Activated T-cell treated with anti-CD3 and anti-CD28 coated beads, Interleukin-2, amount 50 U/mL, for 72 hours (primary cell): ENCODE results near the gene BCAS4. TPM values are rescaled to one million over a fixed set of nuclear protein-coding genes. Genes with fewer than 3 reads are reported as not detected.

Experiments used
- ATAC-seq, 2 donors: fragments of 150-1000 bp; cut with Tn5 transposase; replicated peaks in 1 of 2; 2 replicates each; pipeline ENCODE4 v1.10.0; 2021; ENCODE audit warnings: moderate library complexity in 2 of 2, mild to moderate bottlenecking in 1 of 2
- DNase-seq, 2 donors: peaks; one replicate each; pipeline ENCODE4 v3.0.0; 2021 to 2022; ENCODE audit warnings: mixed read lengths in 1 of 2
- H3K27ac Mint-ChIP-seq: one replicate; pipeline ENCODE4 v1.8.0; 2022; ENCODE audit warnings: mild to moderate bottlenecking, moderate library complexity, mixed read lengths
- H3K27me3 Mint-ChIP-seq: one replicate; pipeline ENCODE4 v1.8.0; 2022; ENCODE audit warnings: low read depth, mixed read lengths
- H3K36me3 Mint-ChIP-seq, 2 donors: one replicate each; pipeline ENCODE4 v1.8.0; 2022; ENCODE audit warnings: mixed read lengths in 2 of 2, mild to moderate bottlenecking in 1 of 2; ENCODE audit not compliant: insufficient read depth in 2 of 2
- H3K4me1 Mint-ChIP-seq: one replicate; pipeline ENCODE4 v1.8.0; 2022; ENCODE audit warnings: low read depth, mixed read lengths
- H3K4me3 Mint-ChIP-seq, 2 donors: one replicate each; pipeline ENCODE4 v1.8.0; 2022; ENCODE audit warnings: mild to moderate bottlenecking in 2 of 2, mixed read lengths in 2 of 2, moderate library complexity in 2 of 2
- H3K9me3 Mint-ChIP-seq, 2 donors: one replicate each; pipeline ENCODE4 v1.8.0; 2022; ENCODE audit warnings: mixed read lengths in 2 of 2
- total RNA-seq, 2 donors: library from RNA; stranded (reverse); gene quantifications; one replicate each; pipeline ENCODE4 v1.2.3, GENCODE V29; 2022

The BCAS4 gene
- total RNA-seq, 2 donors from 2014 or later, result 13.6 to 26.7 TPM

- Mint-ChIP-seq H3K36me3 (peaks cover 2 to 11% of the 10 kb centered on the region in 2 donors), H3K27me3 (no peaks in the 10 kb centered on the region), H3K9me3 (no peaks in the 10 kb centered on the region), H3K27ac (peak overlapping the region; percentile 92), H3K4me3 (peak overlapping the region in 1 of 2 donors; percentile 0), H3K4me1 (peaks cover 84% of the 10 kb centered on the region)
- DNase-seq (no peak), ATAC-seq (no peak)
These were observed 122.1 kb downstream of the BCAS4 start for GRCh38 chr20:50916934-50917333.

- Mint-ChIP-seq H3K4me1 (peaks cover 81% of the 10 kb centered on the region), H3K27ac (peak overlapping the region; percentile 52)
These were observed 123.5 kb downstream of the BCAS4 start for GRCh38 chr20:50918403-50918802.

GRCh38 chr20:50919567-50919966 is 124.7 kb downstream of the BCAS4 start:
- Mint-ChIP-seq H3K27me3 (no peaks in the 10 kb centered on the region), H3K27ac (peak overlapping the region; percentile 30), H3K9me3 (no peaks in the 10 kb centered on the region), H3K36me3 (peaks cover 2 to 14% of the 10 kb centered on the region in 2 donors), H3K4me1 (peaks cover 79% of the 10 kb centered on the region), H3K4me3 (peak overlapping the region in 1 of 2 donors; percentile 13)
- ATAC-seq (no peak), DNase-seq (no peak)

More at GRCh38 chr20:50918403-50918802, 123.5 kb downstream of the BCAS4 start:
- ATAC-seq (no peak), DNase-seq (no peak)
- Mint-ChIP-seq H3K4me3 (no peak overlapping the region), H3K36me3 (peaks cover 2 to 13% of the 10 kb centered on the region in 2 donors), H3K27me3 (no peaks in the 10 kb centered on the region), H3K9me3 (no peaks in the 10 kb centered on the region)

- Mint-ChIP-seq H3K27ac (peak overlapping the region; percentile 60), H3K9me3 (no peaks in the 10 kb centered on the region), H3K4me1 (peaks cover 80% of the 10 kb centered on the region), H3K36me3 (peaks cover 2 to 22% of the 10 kb centered on the region in 2 donors), H3K4me3 (no peak overlapping the region), H3K27me3 (no peaks in the 10 kb centered on the region)
- DNase-seq (no peak), ATAC-seq (peak; percentile 83 to 87)
These were observed 126.1 kb downstream of the BCAS4 start for GRCh38 chr20:50920997-50921396.

DNA sequence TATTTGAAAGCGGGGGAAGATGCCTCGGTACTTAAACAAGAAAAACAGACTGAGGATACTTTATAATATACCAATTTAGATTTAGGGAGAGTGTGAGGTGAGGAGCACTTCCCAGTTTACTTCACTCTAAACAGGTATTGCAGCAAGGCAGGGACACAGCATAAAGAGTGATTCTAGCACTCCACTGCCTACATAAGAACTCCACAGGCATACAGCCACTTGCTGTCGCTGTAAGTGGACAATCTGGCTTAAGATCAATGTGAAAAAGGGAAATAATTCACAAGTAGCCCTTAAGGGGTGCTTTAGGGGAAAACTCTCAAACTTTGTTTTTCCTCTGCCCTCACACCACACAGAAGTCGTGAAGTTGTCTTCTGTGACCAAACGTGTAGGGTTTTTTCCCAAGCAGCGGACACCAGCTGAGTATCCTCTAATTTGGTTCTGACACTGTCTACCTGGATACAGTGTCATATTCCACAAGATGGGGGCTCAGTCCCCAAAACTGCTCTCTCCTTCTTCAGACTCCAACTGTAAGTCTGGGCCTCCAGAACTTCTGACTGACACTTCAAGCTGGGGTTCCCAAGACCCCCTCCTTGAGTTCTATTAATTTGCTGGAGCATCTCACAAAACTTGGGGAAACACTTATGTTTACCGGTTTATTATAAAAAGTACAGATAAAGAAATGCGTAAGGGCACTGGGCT is 127.1 kb downstream of the BCAS4 start:
- ATAC-seq (no peak), DNase-seq (no peak)
- no peaks in the 10 kb centered on the region for H3K9me3 Mint-ChIP-seq
- H3K27me3 Mint-ChIP-seq, result no peaks in the 10 kb centered on the region
- peaks cover 77% of the 10 kb centered on the region for H3K4me1 Mint-ChIP-seq
- H3K27ac Mint-ChIP-seq, result peak overlapping the region; percentile 60
- H3K36me3 Mint-ChIP-seq, result peaks cover 2 to 26% of the 10 kb centered on the region in 2 donors
- H3K4me3 Mint-ChIP-seq, result no peak overlapping the region

DNA sequence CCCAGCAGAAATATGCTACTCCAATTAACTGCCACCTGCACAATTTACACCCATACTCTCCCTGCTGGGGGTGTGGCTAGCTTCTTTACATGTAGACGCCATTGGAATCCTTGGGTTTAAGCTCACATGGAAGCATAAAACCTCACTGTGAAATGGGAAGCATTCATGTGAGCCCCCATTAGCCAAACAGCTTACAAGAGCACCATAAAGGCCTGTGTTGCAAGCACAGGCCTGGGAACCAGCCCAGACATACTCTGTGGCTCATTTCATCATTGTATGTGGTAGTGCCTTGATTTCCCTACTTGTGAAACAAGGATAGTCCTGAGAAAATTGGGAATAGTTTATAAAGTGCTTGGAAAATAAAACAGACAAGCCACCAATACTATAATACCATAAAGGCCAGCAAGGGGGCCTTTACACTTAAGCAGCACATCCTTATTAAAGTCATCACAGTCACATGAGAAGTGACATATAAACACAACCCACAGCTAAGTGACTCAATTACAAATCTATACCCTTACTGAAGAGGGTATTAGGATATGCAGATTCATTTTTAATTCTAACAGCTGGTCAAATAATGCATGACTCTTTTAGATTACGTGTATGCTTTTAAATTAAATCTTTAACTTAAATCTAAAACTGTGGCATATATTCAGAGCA is 129.5 kb downstream of the BCAS4 start:
- no peaks in the 10 kb centered on the region for H3K27me3 Mint-ChIP-seq
- peaks cover 88% of the 10 kb centered on the region for H3K4me1 Mint-ChIP-seq
- ATAC-seq, result no peak
- H3K27ac Mint-ChIP-seq, result no peak overlapping the region
- no peaks in the 10 kb centered on the region for H3K9me3 Mint-ChIP-seq
- no peak overlapping the region for H3K4me3 Mint-ChIP-seq
- peaks cover 5 to 40% of the 10 kb centered on the region in 2 donors for H3K36me3 Mint-ChIP-seq
- DNase-seq, result no peak

- H3K27ac Mint-ChIP-seq, result peak overlapping the region; percentile 91
- no peak overlapping the region for H3K4me3 Mint-ChIP-seq
These were observed 131.7 kb downstream of the BCAS4 start for GRCh38 chr20:50926530-50926929.

More at GRCh38 chr20:50926530-50926929, 131.7 kb downstream of the BCAS4 start:
- Mint-ChIP-seq H3K4me1 (peaks cover 73% of the 10 kb centered on the region), H3K9me3 (no peaks in the 10 kb centered on the region), H3K27me3 (no peaks in the 10 kb centered on the region), H3K36me3 (peaks cover 12 to 41% of the 10 kb centered on the region in 2 donors)
- no peak for DNase-seq
- ATAC-seq, result no peak

Other genes starting within 250 kb of the BCAS4 start
- under 1 TPM; 0.14 to 0.23 TPM for gene RIPOR3, start 103.5 kb upstream of the BCAS4 start, total RNA-seq
- 1 to 10 TPM; 4.3 to 5.0 TPM for gene PARD6B, start 63.5 kb upstream of the BCAS4 start, total RNA-seq
- gene ADNP, start 136.4 kb downstream of the BCAS4 start, total RNA-seq, result 10 to 100 TPM; 62.3 to 72.2 TPM
- gene DPM1, start 163.5 kb downstream of the BCAS4 start, total RNA-seq, result 10 to 100 TPM; 56.6 to 64.3 TPM
- 1 to 10 TPM; 4.1 to 4.2 TPM for gene MOCS3, start 163.8 kb downstream of the BCAS4 start, total RNA-seq
- gene KCNG1, start 228.0 kb downstream of the BCAS4 start, total RNA-seq, result 1 to 10 TPM; 1.6 to 4.0 TPM